Stimulated activated CD4-positive, alpha-beta T cell treated with anti-CD3 and anti-CD28 coated beads, Interleukin-4, amount 100 ng/mL, for 24 hours (primary cell): ENCODE measurements around the gene NBAS.
"Not testable (repeated sequence)": the region's sequence is repeated elsewhere in the genome, so short reads cannot be mapped to it uniquely, and the experiment has no call there.

ENCODE experiments used
- DNase-seq: peaks from one replicate; pipeline ENCODE4 v3.0.0-alpha.2; 2020

NBAS gene

DNA sequence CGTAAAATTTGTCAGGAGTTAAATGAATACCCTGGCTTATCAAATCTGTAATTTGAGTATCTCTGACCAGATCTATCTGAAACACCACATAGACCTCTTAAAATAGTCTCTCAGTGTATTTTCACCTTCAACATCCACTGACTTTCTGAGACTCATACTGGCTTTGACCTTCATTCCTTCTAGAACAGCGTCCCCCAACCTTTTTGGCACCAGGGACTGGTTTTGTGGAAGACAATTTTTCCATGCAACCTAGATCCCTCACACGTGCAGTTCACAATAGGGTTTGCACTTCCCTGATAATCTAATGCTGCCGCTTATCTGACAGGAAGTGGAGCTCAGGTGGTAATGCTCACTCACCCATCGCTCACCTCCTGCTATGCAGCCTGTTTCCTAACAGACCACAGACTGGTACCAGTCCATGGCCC, 3.2 kb downstream of the NBAS start:
- no peak for DNase-seq

DNA sequence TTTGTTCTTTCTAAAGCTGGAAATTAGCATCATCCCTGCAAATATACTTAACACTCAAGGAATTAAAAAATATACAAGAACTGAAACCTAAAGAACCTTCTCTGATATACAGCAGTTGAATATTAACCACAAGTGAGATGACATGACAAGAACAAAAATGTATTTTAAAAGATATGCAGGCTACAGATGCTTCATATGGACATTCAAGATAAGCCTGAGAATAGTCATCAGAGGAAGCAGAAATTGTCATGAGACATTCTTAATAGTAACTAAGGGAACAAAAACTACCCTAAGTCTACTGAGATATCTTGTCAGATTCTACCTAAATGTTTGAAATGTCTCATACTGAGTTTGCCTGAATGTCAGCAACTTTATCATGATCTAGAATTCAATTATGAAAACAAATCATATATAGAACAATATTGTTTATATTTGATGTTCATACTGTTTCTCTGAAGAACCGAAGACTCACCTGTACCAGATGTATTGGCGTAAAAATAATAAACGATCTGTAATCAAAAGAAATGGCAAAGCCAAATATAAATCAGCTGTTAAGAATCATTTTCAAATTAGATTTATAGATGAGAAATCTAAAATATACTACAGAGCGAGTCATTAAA, 4.7 kb downstream of the NBAS start:
- DNase-seq, result no peak

DNA sequence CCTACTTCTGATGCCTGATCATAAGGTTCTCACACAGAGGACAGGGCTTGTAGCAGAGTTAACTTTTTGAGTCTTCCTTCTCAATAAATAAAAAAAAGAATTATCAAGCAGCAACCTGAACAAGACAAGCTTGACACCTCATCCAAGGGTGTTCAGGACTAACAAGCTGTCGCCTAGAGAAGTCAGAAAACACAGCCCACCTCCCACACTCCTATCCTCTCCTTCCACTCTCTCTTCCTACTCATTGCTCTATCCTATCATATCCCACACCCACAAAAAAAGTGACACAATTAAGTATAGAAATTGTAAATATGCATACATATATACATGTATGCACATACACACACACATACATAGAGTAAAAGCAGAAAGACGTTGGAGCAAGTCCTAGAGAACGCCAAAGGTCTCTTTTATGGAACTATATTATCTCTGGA, 5.4 kb downstream of the NBAS start:
- no peak for DNase-seq

DNA sequence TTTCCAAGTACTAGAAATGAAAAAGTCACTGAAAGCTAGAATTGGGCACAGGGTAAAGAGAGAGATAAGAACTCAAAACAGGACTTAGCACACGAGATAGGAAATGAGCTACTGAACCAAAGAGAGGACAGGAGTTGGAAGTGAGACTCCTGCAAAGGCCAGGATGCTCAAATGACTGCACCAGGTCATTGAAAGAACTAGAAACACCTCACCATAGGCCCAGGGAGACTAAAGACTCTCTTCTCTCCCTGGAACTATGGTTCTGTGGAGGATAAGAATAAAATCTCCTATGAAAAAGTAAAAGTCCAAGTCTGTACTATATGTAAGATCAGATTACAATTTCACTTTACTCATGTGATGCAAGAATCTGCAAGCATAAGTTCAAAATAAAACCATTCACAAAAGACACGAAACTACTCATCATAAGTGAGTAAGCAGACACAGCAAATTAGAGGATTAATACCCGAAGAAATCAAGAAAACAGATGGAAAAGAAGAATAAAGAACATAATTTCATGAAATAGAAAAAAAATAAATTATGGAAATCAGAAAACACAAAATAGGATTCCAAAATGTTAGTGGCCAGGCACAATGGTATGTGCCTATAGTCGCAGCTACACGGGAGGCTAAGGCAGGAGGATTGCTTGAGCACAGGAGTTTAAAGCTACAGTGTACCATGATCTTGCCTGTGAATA, 6.5 kb downstream of the NBAS start:
- no peak for DNase-seq

DNA sequence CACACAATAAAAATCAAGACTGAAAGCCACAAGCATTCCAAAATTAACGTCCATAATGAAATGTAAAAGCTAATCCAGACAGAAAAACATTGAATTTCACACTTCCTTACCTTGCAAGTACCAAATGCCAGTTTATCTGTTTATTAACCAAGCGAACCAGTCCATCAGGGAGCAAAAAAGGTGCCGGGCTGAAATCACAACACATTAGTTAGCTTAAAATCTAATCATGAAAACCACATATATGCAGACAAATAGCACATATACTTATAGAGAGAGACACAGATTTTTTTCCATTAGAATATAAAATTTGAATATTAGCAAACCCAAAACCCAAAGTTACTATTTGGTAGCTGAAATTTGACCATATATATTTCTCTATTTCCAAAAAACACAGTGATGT, 7.2 kb downstream of the NBAS start:
- no peak for DNase-seq

DNA sequence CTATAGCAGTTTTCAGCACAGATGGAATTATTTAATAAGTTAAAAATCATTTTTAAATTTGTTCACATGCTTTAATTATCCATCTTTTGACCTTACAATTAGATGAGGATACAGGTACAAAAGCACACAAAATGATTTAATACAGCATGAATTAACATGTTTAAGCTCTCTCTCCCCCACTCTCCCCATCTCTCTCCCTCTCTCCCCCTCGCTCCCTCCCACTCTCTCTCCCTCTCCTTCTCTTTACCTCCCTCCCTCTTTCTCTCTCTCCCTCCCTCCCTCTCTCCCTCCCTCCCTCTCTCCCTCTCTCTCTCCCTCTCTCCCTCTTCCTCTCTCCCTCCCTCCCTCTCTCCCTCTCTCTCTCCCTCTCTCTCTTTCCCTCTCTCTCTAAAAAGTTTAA, 7.6 kb downstream of the NBAS start:
- no peak for DNase-seq

DNA sequence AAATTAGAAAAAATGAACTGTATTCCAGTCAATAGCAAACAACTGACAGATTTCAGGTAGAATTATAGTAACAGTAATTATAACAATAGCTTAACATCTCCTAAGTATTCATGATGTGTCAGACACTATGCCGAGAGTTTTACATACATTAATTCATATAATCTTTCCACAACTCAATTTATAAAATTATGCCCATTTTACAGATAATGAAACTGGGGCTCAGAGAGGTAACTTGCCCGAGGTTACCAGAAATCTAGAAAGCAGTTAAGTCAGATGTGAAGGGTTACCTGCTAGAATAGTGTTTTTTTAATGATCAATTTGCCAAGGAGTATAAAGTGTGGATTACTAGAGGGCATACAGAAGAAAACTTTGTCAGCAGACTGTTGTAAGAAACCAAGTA, 12.2 kb downstream of the NBAS start:
- DNase-seq, result no peak

DNA sequence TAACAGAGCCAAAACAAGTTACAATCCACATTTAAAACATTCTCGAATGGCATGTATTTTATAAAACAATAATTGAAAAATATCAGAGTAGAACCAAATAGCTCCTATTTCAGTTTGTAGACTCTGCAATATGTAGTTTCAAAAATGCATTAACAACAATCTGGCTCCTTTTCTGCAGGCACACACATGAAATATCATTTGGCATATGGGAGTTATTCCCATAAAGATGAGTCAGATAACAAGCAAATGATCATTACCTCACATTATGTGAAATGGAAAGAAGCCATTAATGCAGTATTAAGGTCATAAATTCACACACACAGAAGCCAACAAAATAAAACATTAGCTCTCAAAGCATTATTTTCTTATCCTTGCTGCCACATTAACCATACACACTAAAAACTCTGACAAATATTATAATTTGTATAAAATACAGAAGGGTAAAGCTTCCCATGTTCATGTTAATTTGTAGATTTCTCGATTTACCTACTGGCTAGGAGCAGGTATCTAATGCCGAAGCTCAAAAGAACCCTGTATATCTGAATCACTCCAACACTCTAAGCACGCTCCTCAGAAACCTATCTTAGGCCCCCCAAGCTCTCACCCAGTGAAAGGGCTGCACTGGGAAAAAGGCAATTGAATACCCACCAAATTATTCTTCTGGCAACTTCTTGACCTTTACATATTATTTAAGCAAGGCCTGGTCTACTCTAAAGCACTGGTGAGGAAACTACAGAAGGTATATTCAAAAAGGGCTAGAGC, 13.8 kb downstream of the NBAS start:
- no peak for DNase-seq

DNA sequence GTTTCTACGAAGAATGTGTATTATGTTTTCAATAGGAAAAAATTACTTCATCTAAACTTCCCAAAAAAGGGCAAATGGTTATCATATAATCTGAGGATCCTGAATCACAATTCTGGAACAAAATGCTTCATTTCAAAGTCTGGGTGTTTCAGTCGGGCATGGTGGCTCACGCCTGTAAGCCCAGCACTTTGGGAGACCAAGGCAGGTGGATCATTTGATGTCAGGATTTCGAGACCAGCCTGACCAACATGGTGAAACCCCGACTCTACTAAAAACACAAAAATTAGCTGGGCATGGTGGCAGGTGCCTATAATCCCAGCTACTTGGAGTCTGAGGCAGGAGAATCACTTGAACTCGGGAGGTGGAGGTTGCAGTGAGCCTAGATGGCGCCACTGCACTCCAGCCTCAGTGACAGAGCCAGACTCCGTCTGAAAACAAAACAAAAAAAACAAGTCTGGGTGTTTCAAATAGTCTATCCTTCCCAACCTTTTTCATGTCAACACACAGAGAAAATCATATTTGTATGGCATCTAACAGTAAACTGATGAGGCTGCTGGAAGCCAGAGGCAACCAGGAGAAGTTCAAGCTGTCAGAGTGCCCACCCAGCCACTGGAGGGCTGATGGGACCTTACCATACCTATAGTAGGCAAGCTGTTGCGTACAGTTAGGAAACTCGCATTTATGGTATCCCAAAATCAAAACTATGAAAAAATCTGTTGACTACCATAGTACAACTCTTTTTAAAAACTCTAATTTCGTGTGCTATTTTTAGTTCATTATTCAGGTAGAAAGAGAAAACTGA, 14.6 kb downstream of the NBAS start:
- DNase-seq, result no peak

DNA sequence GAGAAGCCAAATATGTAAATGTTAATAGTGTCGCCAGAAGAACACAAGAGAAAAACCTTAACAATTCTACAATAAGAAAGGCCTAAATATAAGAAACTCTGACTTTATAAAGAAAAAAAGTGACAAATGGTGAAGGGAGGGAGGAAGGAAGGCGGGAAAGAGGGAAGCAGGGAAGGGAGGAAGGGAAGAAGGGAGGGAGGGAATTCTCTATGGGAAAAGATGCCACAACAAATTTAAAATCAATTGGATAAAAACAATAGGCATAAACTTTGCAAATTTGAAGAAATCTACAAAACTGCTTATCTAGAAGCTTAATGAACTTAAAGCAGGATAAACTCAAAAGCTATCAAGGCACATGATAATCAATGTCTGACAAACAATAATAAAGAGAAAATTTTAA, 16.9 kb downstream of the NBAS start:
- DNase-seq, result no peak

DNA sequence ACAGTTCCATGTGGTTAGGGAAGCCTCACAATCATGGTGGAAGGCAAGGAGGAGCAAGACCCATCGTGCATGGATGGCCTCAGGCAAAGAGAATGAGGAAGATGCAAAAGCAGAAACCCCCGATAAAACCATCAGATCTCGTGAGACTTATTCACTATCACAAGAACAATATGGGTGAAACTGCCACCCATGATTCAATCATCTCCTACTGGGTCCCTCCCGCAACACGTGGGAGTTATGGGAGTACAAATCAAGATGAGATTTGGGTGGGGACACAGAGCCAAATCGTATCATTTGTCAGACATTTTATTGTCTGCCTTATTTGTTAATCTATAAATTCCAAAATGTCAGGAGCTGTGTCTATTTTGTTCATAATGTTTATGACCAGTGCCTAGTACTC, 17.6 kb downstream of the NBAS start:
- no peak for DNase-seq

DNA sequence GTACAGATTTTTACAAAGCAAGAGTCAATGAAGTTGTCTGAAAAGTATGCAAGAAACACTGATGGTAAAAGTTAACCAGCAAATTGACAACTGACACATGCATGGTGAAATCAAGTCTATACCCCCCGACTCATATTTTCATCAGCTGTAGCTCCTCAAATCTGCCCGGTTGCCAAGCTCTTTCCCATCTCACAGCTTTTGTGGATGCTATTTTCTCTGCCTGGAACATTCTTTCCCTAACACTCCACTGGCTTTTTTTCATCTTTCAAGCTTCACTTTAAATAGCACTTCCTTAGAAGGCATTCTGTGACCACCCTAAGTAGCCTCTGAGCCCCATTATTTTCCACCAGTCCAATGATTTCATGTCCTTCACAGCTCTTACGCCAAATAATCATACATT, 18.1 kb downstream of the NBAS start:
- no peak for DNase-seq

DNA sequence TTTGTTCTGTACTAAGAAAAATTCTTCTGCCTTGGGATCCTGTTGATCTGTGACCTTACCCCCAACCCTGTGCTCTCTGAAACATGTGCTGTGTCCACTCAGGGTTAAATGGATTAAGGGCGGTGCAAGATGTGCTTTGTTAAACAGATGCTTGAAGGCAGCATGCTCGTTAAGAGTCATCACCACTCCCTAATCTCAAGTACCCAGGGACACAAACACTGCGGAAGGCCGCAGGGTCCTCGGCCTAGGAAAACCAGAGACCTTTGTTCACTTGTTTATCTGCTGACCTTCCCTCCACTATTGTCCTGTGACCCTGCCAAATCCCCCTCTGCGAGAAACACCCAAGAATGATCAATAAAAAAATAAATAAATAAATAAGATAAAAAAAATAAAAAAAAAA, 18.9 kb downstream of the NBAS start:
- DNase-seq, result not testable (repeated sequence)

DNA sequence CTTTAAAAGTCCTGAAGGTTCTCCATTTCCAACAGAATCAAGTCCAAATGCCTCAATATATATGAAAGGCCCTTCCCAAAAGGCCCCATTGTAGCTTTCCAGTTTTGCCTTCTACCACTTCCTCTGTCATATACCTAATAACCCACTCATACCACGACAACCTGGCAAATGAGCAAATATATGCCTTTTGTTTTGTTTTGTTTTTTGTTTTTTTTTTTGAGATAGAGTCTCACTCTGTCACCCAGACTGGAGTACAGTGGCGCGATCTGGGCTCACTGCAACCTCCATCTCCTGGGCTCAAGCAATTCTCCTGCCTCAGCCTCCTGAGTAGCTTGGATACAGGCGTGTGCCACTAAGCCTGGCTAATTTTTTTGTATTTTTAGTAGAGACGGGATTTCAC, 20.6 kb downstream of the NBAS start:
- DNase-seq, result not testable (repeated sequence)

DNA sequence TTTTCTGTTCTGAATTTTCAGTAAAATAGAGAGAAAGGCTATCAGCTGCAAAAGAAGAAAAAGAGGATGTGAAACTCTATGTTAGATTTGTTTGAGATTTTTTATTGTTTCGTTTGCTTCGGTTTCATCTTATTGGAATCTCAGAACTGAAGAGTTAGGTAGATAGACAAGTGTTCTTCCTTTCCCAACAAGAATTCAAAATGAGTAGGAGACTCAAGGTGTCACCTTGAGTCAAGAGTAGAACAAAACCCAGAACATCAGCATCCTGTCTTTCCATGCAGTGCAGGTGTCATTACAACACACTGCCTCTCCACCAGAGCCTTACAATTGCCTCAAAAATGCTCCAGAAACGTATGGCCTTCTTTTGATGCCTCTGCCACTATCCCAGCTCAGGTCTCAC, 21.1 kb downstream of the NBAS start:
- DNase-seq, result no peak

DNA sequence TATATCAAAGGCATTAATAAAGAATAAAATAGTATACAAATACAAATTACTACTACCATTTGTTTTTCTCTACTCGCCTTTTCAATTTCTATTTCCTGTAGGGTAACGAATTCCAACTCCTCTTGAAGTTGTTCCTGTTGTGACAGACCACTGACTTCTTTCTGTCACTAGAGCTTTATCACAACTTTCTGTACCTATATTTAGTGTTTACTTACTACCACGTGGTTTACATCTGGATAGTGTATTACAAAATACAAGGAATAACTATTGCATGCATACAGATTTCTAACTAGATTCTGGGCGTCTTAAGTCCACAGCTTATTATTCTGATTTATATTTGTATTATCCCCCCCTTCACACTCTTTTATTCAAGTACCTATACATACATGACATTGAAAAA, 22.3 kb downstream of the NBAS start:
- no peak for DNase-seq

DNA sequence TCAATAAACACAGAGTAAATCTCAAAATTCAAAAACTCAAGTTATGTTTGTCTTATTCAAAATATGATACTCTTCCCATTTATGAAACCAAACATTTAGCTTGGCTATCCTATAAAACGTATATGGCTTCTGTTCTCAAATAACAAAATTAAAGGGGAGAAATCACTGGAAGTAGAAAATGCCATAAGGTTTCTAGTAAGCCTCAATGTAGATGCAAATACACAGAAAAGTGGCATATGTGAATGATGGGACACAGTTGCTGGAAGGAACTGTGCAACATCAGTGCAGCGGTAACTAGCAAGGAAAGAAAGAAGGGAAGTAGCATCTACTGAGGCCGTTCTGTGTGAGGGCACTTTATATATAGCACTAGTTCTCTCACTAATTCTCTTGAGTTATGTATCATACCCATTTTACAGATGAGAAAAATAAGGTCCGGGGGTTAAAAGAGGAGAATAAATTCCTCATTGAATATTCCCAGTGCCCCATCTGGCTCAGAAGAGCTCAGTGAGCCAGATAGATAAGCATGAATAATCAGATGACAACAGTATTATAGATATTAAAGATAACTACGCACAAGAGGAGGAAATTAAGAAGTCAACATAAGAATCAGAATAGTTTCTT, 27.2 kb downstream of the NBAS start:
- DNase-seq, result no peak

DNA sequence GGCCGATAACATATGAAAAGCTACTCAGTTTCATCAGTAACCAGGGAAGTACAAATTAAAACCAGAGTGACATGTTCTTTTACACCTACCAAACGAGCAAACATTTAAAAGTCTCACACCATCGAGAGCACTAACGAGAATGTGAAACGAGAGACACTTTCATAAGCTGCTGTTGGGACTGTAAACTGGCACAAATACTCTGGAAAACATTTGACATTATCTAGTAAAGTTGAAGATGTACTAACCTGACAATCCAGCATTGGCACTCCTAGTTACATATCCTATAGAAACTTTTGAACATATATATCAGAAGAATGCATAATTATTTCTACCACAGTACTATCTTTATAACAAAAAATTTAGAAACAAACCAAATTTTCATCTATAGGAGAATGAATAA, 28.1 kb downstream of the NBAS start:
- no peak for DNase-seq

DNA sequence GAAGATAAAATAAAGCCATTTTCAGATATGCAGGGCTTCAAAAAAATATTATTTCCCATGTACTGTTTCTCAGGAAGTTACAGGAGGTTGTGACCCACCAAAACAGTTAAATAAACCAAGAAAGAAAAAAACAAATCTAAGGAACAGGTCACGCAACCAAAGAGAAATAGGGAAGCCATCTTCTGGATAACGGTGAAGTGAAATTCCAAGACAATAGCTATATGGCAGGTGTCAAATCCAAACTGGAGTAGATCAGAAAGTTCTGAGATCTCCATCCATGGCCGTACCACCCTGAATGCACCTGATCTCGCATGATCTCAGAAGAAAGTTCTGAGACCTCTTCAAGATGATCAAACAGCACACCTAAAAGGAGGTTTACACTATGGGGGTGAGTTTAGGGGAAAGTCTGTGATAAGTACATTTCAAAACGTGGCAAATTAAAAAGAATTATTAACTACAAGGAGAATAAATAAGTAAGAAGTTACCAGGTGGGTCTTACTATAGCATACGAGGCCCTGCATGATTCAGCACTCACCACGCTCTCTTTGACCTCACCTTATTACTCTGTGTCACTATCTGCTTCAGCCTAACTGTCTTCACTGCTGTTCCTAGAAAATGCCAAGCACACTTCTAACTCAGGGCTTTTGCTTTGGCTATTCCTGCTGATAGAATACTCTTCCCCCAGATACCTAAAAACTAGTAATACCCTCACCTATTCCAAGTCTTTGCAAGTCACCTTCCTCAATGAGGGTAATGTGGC, 29.9 kb downstream of the NBAS start:
- DNase-seq, result no peak

DNA sequence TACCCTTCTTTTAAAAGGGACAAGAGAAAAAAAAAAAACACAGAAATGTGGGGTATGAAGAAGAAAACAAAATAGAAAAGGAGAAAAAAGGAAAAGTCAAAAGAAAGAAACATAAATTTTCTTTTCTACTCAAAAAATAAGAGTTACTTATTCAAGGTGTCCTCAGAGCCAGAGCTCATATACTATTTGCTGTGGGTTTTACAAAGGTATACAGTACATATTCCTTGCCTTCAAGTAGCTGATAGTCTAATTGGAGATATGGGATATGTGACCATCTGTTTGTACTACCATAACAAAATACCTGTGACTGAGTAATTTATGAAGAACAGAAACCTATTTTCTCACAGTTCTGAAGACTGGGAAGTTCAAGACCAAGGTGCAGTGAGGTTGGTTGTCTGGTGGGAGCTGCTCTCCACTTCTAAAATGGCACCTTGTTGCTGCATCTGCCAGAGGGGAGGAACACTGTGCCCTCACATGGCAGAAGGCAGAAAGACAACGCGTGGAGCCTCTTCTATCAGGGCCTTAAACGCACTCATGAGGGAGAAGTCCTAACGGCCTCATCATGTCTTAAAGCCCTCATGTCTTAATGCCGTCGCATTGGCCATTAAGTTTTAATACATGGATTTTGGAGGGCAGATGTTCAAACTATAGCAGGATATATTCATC, 33.9 kb downstream of the NBAS start:
- DNase-seq, result no peak

DNA sequence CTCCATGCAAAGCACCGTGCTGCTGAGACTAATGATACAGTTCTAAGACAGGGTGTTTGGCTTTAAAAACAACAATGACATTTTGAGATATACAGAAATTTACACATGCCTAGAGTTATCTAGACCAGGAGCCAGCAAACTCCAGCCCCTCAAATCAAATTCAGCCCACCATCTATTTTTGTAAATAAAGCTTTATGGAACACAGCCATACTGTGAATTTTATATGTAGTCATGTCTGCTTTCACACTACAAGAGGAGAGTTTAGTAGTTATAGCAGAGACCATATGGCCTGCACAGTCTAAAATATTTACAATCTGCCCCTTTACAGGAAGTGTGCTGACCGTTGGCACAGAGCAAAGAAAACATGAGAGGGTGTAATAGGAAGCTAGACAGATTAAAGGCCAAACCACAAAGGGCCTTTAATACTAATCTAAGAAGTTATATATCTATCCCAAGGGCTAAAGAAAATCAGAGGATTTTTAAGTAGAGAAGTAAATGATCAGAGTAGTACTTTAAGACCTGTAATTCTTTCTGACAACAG, 39.4 kb downstream of the NBAS start:
- no peak for DNase-seq
